Measurements from ENCODE around the gene RAC3.

DNA sequence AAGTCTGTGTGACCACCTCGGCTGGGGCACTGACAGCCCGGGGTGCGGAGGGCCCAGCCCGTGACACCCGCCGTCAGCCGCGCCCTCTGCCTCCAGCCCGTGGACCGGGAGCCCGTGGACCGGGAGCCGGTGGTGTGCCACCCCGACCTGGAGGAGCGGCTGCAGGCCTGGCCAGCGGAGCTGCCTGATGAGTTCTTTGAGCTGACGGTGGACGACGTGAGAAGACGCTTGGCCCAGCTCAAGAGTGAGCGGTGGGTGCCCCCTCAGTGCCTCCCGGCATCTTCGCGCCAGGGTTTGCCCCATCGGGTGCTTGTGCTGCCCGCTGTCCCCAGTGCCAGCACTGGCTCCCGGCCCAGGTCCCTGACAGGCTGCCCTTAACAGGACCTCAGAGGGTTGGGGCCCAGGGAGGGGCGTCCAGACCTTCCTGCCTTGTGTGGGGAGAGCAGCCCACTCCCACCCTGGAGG lies 22.5 kb upstream of the RAC3 start:
- TF ChIP-seq, protein P1, sequence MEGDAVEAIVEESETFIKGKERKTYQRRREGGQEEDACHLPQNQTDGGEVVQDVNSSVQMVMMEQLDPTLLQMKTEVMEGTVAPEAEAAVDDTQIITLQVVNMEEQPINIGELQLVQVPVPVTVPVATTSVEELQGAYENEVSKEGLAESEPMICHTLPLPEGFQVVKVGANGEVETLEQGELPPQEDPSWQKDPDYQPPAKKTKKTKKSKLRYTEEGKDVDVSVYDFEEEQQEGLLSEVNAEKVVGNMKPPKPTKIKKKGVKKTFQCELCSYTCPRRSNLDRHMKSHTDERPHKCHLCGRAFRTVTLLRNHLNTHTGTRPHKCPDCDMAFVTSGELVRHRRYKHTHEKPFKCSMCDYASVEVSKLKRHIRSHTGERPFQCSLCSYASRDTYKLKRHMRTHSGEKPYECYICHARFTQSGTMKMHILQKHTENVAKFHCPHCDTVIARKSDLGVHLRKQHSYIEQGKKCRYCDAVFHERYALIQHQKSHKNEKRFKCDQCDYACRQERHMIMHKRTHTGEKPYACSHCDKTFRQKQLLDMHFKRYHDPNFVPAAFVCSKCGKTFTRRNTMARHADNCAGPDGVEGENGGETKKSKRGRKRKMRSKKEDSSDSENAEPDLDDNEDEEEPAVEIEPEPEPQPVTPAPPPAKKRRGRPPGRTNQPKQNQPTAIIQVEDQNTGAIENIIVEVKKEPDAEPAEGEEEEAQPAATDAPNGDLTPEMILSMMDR (IDR thresholded peaks at IDR 0.05 in 8 of 11, conservative IDR thresholded peaks at IDR 0.05 in 3 of 11) = no peak
- no peak for TF ChIP-seq POLR2AphosphoS5 (IDR thresholded peaks at IDR 0.05)
